AG04450 (cell line): ENCODE data around the gene GJB3. TPM values are rescaled to one million over a fixed set of nuclear protein-coding genes. Genes with fewer than 3 reads are reported as not detected.
"Not testable (repeated sequence)": the region's sequence is repeated elsewhere in the genome, so short reads cannot be mapped to it uniquely, and the experiment has no call there.

Source experiments
- CTCF ChIA-PET: fragments of 300-600, 350-600 bp; formaldehyde crosslinking; extraction: SDS; loops from one replicate; lab custom pipeline; 2022; ENCODE audit warnings: antibody characterized with exemption, inconsistent platforms; lab: Charles Lee
- POLR2A ChIA-PET: fragments of 350-600 bp; formaldehyde crosslinking; extraction: SDS; loops from one replicate; lab custom pipeline; 2021; ENCODE audit warnings: antibody characterized with exemption, inconsistent platforms; lab: Yijun Ruan, JAX
- DNase-seq: peaks from one replicate; pipeline ENCODE4 v3.0.0-alpha.2; 2011; ENCODE audit warnings: low read depth, low spot score
- H3K27ac ChIP-seq: one replicate; pipeline ENCODE4 v1.5.1; 2012; ENCODE audit warnings: low read depth, low read length, control low read depth
- H3K27me3 ChIP-seq: one replicate; pipeline ENCODE4 v1.6.0; 2012; ENCODE audit warnings: low read length; ENCODE audit not compliant: control insufficient read depth, insufficient read depth
- H3K4me3 ChIP-seq: 2 replicates; pipeline ENCODE4 v1.5.1; 2011; ENCODE audit warnings: mild to moderate bottlenecking, low read depth, low read length, control low read depth
- H3K9me3 ChIP-seq: 2 replicates; pipeline ENCODE4 v1.5.1; 2012; ENCODE audit warnings: low read length; ENCODE audit not compliant: control insufficient read depth, insufficient read depth
- polyA minus RNA-seq: library from RNA; depleted of rRNA, polyadenylated mRNA; stranded (reverse); fragments of >200 nt; gene quantifications from 2 replicates; pipeline ENCODE4 v1.2.3, GENCODE V29; 2011; rRNA and poly(A)+ RNA removed
- polyA plus RNA-seq: library from polyadenylated mRNA; depleted of rRNA; stranded (reverse); fragments of >200 nt; gene quantifications from 2 replicates; pipeline ENCODE4 v1.2.3, GENCODE V29; 2011; rRNA removed
- TF ChIP-seq, protein P1 (sequence below): IDR thresholded peaks from 2 replicates; pipeline ENCODE4 v1.5.1; 2011; ENCODE audit warnings: low read depth, low read length, control low read depth, inconsistent platforms

Gene GJB3
- polyA plus RNA-seq (not detected in 2 replicates), polyA minus RNA-seq (not detected in 2 replicates)

DNA sequence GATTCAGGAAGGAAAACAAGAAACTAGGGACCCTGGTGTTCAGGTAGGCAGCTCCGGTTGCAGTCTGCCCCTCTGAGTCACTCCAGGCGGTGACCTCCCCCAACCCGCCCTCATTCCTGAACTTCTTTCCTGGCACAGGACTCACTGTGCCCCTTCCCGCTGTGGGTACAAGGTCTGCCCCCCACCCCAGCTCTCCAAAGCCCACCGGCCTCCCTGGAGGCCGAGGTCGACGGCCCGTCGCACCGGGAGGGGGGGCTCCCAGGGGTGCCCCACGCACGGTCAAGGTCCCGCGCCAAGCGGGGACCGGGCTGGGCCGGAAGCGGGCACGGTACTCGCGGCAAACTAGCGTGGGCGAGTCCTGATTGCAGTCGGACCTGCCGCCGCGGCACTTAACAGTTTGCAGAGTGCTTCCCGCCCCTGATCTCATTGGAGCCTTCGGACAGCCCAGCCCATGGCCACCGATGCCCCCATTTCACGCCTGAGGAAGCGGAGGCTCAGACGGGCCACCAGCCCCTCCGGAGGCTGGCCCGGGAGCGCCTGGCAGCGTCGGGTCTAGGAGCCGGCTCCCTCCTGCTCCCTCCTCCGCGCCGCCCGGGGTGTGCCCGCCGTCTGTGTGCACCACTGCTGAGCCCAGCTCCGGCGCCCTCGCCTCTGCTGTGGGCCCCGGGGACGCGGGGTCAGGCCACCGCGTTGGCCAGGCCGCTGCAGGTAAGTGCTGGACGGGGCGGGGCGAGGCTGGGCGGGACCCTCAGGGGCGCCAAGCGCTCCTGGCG, at the start of gene GJB3:
TSS of gene GJB3 (plus strand) at position 144 of the 773 bp plus-strand sequence. CDS start 3,549 bp downstream, outside the sequence.
- Histone ChIP-seq H3K4me3 (no peak within 1 kb of the TSS), H3K27me3 (peaks cover 42% of the 10 kb centered on the region), H3K9me3 (no peaks in the 10 kb centered on the region; the same call in 1 of the 2 replicates), H3K27ac (no peak within 1 kb of the TSS)
- TF ChIP-seq, protein P1, sequence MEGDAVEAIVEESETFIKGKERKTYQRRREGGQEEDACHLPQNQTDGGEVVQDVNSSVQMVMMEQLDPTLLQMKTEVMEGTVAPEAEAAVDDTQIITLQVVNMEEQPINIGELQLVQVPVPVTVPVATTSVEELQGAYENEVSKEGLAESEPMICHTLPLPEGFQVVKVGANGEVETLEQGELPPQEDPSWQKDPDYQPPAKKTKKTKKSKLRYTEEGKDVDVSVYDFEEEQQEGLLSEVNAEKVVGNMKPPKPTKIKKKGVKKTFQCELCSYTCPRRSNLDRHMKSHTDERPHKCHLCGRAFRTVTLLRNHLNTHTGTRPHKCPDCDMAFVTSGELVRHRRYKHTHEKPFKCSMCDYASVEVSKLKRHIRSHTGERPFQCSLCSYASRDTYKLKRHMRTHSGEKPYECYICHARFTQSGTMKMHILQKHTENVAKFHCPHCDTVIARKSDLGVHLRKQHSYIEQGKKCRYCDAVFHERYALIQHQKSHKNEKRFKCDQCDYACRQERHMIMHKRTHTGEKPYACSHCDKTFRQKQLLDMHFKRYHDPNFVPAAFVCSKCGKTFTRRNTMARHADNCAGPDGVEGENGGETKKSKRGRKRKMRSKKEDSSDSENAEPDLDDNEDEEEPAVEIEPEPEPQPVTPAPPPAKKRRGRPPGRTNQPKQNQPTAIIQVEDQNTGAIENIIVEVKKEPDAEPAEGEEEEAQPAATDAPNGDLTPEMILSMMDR, result no peak
- no peak for DNase-seq
- ChIA-PET POLR2A (no interaction called here), CTCF (interaction anchor here (0.6 kb wide), 1 partner anchor 38 kb away, joined by 3 read pairs; no protein-coding TSS in a partner anchor)

DNA sequence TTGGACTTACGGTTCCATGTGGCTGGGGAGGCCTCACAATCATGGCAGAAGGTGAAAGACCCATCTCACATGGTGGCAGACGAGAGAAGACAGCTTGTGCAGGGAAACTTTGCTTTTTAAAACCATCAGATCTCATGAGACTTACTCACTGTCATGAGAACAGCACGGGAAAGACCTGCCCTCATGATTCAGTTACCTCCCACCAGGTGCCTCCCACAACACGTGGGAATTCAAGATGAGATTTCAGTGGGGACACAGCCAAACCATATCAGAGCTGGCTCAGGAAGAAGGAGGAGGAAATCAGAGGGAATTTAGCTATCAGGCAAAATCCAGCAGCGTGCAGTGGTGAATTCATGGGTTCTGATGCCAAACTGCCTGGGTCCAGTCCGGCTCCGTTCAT, 48.2 kb upstream of the GJB3 start:
- H3K27ac ChIP-seq, H3K9me3 ChIP-seq, DNase-seq, H3K27me3 ChIP-seq, POLR2A ChIA-PET, H3K4me3 ChIP-seq: not testable (repeated sequence)
- CTCF ChIA-PET, result interaction anchor here (1.0 kb wide), 1 partner anchor 10 kb away, joined by 7 read pairs; no protein-coding TSS in a partner anchor

DNA sequence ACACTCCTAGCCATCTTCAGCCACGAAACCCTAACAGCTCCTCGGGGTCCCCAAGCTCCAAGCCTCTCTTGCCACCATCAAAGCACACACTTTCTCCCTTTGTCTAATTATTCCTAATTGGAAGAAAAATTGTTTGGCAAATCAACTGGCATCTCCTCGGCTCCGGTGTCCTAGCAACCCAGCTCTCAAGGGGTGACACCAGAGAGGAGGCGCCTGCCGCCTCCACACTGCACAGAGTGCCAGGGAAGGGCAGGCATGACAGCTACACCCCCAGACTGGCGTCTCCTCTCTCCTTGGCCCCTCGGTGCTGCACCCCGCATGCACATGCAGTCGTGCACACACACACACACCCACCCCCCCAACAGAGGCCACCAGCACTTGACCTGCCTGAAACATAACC, 44.3 kb upstream of the GJB3 start:
- CTCF ChIA-PET, result no interaction called here
- TF ChIP-seq, protein P1, result no peak
- Histone ChIP-seq H3K27ac (no peak overlapping the region), H3K27me3 (peaks cover 4% of the 10 kb centered on the region), H3K9me3 (no peaks in the 10 kb centered on the region), H3K4me3 (no peak overlapping the region)
- POLR2A ChIA-PET, result no interaction called here
- DNase-seq, result no peak

DNA sequence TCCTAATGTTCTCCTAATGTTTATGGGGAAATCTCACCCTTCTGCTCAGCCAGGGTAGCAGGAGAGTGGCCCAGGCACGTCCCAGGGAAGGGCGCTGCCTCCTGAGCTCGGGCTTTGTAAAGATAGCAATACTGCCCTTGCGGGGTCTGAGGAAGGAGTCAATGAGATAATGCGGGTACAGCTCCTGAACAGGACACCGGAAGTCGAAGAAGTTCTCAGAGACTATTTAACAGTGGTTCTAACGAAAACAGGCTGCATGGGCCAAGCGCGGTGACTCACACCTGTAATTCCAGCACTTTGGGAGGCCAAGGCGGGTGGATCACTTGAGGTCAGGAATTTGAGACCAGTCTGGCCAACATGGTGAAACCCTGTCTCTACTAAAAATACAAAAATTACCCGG, 43.8 kb upstream of the GJB3 start:
- H3K4me3 ChIP-seq, H3K9me3 ChIP-seq, POLR2A ChIA-PET, H3K27ac ChIP-seq, DNase-seq, H3K27me3 ChIP-seq: not testable (repeated sequence)
- CTCF ChIA-PET, result interaction anchor here (0.6 kb wide), 1 partner anchor 97 kb away, joined by 5 read pairs; no protein-coding TSS in a partner anchor

DNA sequence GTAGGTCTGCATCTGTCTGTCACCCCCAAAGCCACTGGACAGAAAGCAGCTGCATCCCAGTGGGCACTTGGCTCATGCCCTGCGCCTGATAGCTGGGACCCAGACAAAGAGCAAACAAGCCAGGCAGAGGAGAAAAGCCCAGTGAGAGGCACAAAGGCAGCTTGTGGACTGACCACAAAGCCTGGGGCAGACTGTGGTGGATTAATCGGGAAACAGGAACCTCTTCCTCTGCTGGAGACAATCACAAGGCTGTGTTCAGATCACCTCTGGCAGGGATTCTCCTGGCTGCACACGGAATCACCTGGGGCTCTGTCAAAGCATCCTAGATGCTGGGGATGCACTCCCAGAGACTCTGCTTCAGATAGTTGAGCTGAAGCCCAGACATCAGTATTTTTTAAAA, 41.4 kb upstream of the GJB3 start:
- no peak for DNase-seq
- TF ChIP-seq, protein P1, result no peak
- no peak overlapping the region for H3K4me3 ChIP-seq
- peaks cover 15% of the 10 kb centered on the region for H3K27me3 ChIP-seq
- H3K27ac ChIP-seq, result no peak overlapping the region
- ChIA-PET POLR2A (no interaction called here), CTCF (interaction anchor here (0.5 to 1.4 kb wide), 2 partner anchors 13 to 180 kb away, joined by 3 to 4 read pairs; no protein-coding TSS in a partner anchor)
- no peaks in the 10 kb centered on the region for H3K9me3 ChIP-seq
